ENCODE measurements around the gene ABCA7.

ABCA7 gene

GRCh38 chr19:1004204-1004802 lies 35.6 kb upstream of the ABCA7 start:
- TF ChIP-seq, protein P1, sequence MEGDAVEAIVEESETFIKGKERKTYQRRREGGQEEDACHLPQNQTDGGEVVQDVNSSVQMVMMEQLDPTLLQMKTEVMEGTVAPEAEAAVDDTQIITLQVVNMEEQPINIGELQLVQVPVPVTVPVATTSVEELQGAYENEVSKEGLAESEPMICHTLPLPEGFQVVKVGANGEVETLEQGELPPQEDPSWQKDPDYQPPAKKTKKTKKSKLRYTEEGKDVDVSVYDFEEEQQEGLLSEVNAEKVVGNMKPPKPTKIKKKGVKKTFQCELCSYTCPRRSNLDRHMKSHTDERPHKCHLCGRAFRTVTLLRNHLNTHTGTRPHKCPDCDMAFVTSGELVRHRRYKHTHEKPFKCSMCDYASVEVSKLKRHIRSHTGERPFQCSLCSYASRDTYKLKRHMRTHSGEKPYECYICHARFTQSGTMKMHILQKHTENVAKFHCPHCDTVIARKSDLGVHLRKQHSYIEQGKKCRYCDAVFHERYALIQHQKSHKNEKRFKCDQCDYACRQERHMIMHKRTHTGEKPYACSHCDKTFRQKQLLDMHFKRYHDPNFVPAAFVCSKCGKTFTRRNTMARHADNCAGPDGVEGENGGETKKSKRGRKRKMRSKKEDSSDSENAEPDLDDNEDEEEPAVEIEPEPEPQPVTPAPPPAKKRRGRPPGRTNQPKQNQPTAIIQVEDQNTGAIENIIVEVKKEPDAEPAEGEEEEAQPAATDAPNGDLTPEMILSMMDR (IDR thresholded peaks at IDR 0.05; ENCODE audit: low read depth, low read length, poor library complexity, severe bottlenecking) = no peak
- TF ChIP-seq EZH2phosphoT487 (IDR thresholded peaks at IDR 0.05; ENCODE audit: borderline replicate concordance, low read length) = no peak
- no peaks in the 10 kb centered on the region for H4K20me1 ChIP-seq (ENCODE audit: control insufficient read depth, insufficient read depth, low read depth, low read length)
- peaks cover 11% of the 10 kb centered on the region for H3K4me1 ChIP-seq (ENCODE audit: control insufficient read depth, low read length)
- H3K27me3 ChIP-seq (ENCODE audit: control insufficient read depth, low read length) = peaks cover 12% of the 10 kb centered on the region
- H3K36me3 ChIP-seq (ENCODE audit: control insufficient read depth, low read length) = peaks cover 14% of the 10 kb centered on the region
- H3K4me3 ChIP-seq (ENCODE audit: low read length) = no peak overlapping the region
- no peaks in the 10 kb centered on the region for H3K9me2 ChIP-seq (replicated peaks; ENCODE audit: control insufficient read depth, low read length)
- H3K4me2 ChIP-seq (ENCODE audit: low read length) = no peak overlapping the region
- no peaks in the 10 kb centered on the region for H3K9me3 ChIP-seq (ENCODE audit: control insufficient read depth, insufficient read depth, low read length)
- no peaks in the 10 kb centered on the region for H3F3A ChIP-seq (ENCODE audit: control insufficient read depth, insufficient read depth)
- no peaks in the 10 kb centered on the region for H3K79me2 ChIP-seq (ENCODE audit: control insufficient read depth, low read length)
- H3K27ac ChIP-seq (ENCODE audit: low read depth, low read length) = no peak overlapping the region

GRCh38 chr19:1004803-1005664 lies 34.9 kb upstream of the ABCA7 start:
- no peak for TF ChIP-seq EZH2phosphoT487 (IDR thresholded peaks at IDR 0.05; ENCODE audit: borderline replicate concordance, low read length)
- TF ChIP-seq, protein P1 (IDR thresholded peaks at IDR 0.05; ENCODE audit: low read depth, low read length, poor library complexity, severe bottlenecking) = no peak
- Histone ChIP-seq H3K4me3 (ENCODE audit: low read length) (no peak overlapping the region), H3F3A (ENCODE audit: control insufficient read depth, insufficient read depth) (no peaks in the 10 kb centered on the region), H3K4me2 (ENCODE audit: low read length) (no peak overlapping the region), H3K9me2 (replicated peaks; ENCODE audit: control insufficient read depth, low read length) (no peaks in the 10 kb centered on the region), H4K20me1 (ENCODE audit: control insufficient read depth, insufficient read depth, low read depth, low read length) (no peaks in the 10 kb centered on the region), H3K9me3 (ENCODE audit: control insufficient read depth, insufficient read depth, low read length) (no peaks in the 10 kb centered on the region), H3K79me2 (ENCODE audit: control insufficient read depth, low read length) (no peaks in the 10 kb centered on the region), H3K27me3 (ENCODE audit: control insufficient read depth, low read length) (peaks cover 10% of the 10 kb centered on the region), H3K4me1 (ENCODE audit: control insufficient read depth, low read length) (peaks cover 11% of the 10 kb centered on the region), H3K36me3 (ENCODE audit: control insufficient read depth, low read length) (peaks cover 21% of the 10 kb centered on the region), H3K27ac (ENCODE audit: low read depth, low read length) (no peak overlapping the region)

- TF ChIP-seq EZH2phosphoT487 (IDR thresholded peaks at IDR 0.05; ENCODE audit: borderline replicate concordance, low read length) = no peak
- TF ChIP-seq, protein P1 (IDR thresholded peaks at IDR 0.05; ENCODE audit: low read depth, low read length, poor library complexity, severe bottlenecking) = no peak
- Histone ChIP-seq H3K9me2 (replicated peaks; ENCODE audit: control insufficient read depth, low read length) (no peaks in the 10 kb centered on the region), H3K27me3 (ENCODE audit: control insufficient read depth, low read length) (no peaks in the 10 kb centered on the region), H3K4me3 (ENCODE audit: low read length) (no peak overlapping the region), H4K20me1 (ENCODE audit: control insufficient read depth, insufficient read depth, low read depth, low read length) (no peaks in the 10 kb centered on the region), H3K4me1 (ENCODE audit: control insufficient read depth, low read length) (peaks cover 6% of the 10 kb centered on the region), H3K27ac (ENCODE audit: low read depth, low read length) (no peak overlapping the region), H3F3A (ENCODE audit: control insufficient read depth, insufficient read depth) (no peaks in the 10 kb centered on the region), H3K79me2 (ENCODE audit: control insufficient read depth, low read length) (no peaks in the 10 kb centered on the region), H3K9me3 (ENCODE audit: control insufficient read depth, insufficient read depth, low read length) (no peaks in the 10 kb centered on the region), H3K36me3 (ENCODE audit: control insufficient read depth, low read length) (peaks cover 38% of the 10 kb centered on the region), H3K4me2 (ENCODE audit: low read length) (no peak overlapping the region)
Observed at GRCh38 chr19:1006711-1007398, 33.1 kb upstream of the ABCA7 start.

Data from DOHH2 (cell line).